ENCODE measurements around the gene RELN.

DNA sequence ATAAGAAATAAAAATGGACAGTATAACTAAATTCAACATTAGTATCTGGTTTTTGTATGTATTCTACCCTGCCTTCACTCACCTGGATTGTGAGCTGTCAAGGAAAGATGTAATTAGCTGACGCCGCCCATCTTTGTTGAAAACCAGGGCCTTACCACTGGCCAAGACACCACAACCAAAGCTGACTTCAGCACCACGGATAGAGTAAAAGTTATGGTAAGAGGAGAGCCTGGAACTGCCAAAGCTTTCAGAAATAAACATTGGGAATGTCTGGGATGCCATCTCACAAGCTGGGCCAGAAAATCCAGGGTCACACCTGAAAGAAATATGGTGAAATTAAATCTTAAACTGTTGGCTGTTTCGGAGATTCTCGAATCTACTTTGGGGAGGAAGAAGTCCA lies 353.3 kb downstream of the RELN start:
- TF ChIP-seq, protein P1, sequence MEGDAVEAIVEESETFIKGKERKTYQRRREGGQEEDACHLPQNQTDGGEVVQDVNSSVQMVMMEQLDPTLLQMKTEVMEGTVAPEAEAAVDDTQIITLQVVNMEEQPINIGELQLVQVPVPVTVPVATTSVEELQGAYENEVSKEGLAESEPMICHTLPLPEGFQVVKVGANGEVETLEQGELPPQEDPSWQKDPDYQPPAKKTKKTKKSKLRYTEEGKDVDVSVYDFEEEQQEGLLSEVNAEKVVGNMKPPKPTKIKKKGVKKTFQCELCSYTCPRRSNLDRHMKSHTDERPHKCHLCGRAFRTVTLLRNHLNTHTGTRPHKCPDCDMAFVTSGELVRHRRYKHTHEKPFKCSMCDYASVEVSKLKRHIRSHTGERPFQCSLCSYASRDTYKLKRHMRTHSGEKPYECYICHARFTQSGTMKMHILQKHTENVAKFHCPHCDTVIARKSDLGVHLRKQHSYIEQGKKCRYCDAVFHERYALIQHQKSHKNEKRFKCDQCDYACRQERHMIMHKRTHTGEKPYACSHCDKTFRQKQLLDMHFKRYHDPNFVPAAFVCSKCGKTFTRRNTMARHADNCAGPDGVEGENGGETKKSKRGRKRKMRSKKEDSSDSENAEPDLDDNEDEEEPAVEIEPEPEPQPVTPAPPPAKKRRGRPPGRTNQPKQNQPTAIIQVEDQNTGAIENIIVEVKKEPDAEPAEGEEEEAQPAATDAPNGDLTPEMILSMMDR (conservative IDR thresholded peaks at IDR 0.05; ENCODE audit: low read depth, low read length), result no peak
- TF ChIP-seq EZH2 (IDR thresholded peaks at IDR 0.05; ENCODE audit: low read length, unreplicated experiment) (no peak), EZH2phosphoT487 (IDR thresholded peaks at IDR 0.05; ENCODE audit: borderline replicate concordance, low read length) (no peak)
